GM19239 (cell line): Measurements from ENCODE around the gene PHACTR3.
"Not testable (repeated sequence)": the region's sequence is repeated elsewhere in the genome, so short reads cannot be mapped to it uniquely, and the experiment has no call there.

Source experiments
- DNase-seq: peaks from one replicate; pipeline ENCODE4 v3.0.0; 2011; ENCODE audit warnings: low spot score; ENCODE audit not compliant: insufficient read length
- FAIRE-seq: peaks from 2 replicates; lab custom pipeline; 2011; peaks lifted over from hg19 to GRCh38; lab: Jason Lieb, UNC

The PHACTR3 gene

GRCh38 chr20:59616306-59616705, 12.0 kb downstream of the PHACTR3 start:
- no peak for FAIRE-seq
- DNase-seq, result no peak

GRCh38 chr20:59617221-59617620, 12.9 kb downstream of the PHACTR3 start:
- DNase-seq (no peak), FAIRE-seq (no peak)

- DNase-seq (no peak), FAIRE-seq (no peak)
Measured at GRCh38 chr20:59618131-59618530, 13.8 kb downstream of the PHACTR3 start.

- FAIRE-seq, result not testable (repeated sequence)
Measured at GRCh38 chr20:59618585-59618984, 14.2 kb downstream of the PHACTR3 start.

GRCh38 chr20:59620860-59621505, 16.6 kb downstream of the PHACTR3 start:
- DNase-seq, result no peak
- no peak for FAIRE-seq

More at GRCh38 chr20:59618585-59618984, 14.2 kb downstream of the PHACTR3 start:
- not testable (repeated sequence) for DNase-seq

- no peak for DNase-seq
- FAIRE-seq, result no peak
Measured at GRCh38 chr20:59622496-59622895, 18.2 kb downstream of the PHACTR3 start.

GRCh38 chr20:59623133-59623532, 18.8 kb downstream of the PHACTR3 start:
- no peak for FAIRE-seq

GRCh38 chr20:59623583-59623982, 19.2 kb downstream of the PHACTR3 start:
- FAIRE-seq (no peak), DNase-seq (no peak)

More at GRCh38 chr20:59623133-59623532, 18.8 kb downstream of the PHACTR3 start:
- no peak for DNase-seq

- FAIRE-seq (no peak), DNase-seq (no peak)
Measured at GRCh38 chr20:59624401-59624800, 20.1 kb downstream of the PHACTR3 start.

- FAIRE-seq (no peak), DNase-seq (no peak)
Measured at GRCh38 chr20:59625214-59625922, 21.0 kb downstream of the PHACTR3 start.

GRCh38 chr20:59627298-59627697, 23.0 kb downstream of the PHACTR3 start:
- FAIRE-seq, result no peak

GRCh38 chr20:59628171-59628570, 23.8 kb downstream of the PHACTR3 start:
- DNase-seq, result no peak
- no peak for FAIRE-seq

More at GRCh38 chr20:59627298-59627697, 23.0 kb downstream of the PHACTR3 start:
- no peak for DNase-seq

GRCh38 chr20:59629141-59630045, 25.1 kb downstream of the PHACTR3 start:
- no peak for FAIRE-seq
- no peak for DNase-seq

- DNase-seq (no peak), FAIRE-seq (no peak)
Measured at GRCh38 chr20:59630526-59630925, 26.2 kb downstream of the PHACTR3 start.

GRCh38 chr20:59631751-59632540, 27.6 kb downstream of the PHACTR3 start:
- FAIRE-seq (no peak), DNase-seq (no peak)

GRCh38 chr20:59632541-59633113, 28.3 kb downstream of the PHACTR3 start:
- DNase-seq, result no peak
- FAIRE-seq, result no peak

- no peak for DNase-seq
- no peak for FAIRE-seq
Measured at GRCh38 chr20:59633656-59634251, 29.4 kb downstream of the PHACTR3 start.

GRCh38 chr20:59634435-59635005, 30.2 kb downstream of the PHACTR3 start:
- FAIRE-seq, result no peak

More at GRCh38 chr20:59634435-59635005, 30.2 kb downstream of the PHACTR3 start:
- DNase-seq, result no peak
